GM19025 (cell line): ENCODE results near the gene TBCC.

ENCODE experiments used
- ATAC-seq: cut with Tn5 transposase; IDR thresholded peaks from one replicate; pipeline ENCODE4 v1.9.1; 2021; ENCODE audit warnings: mild to moderate bottlenecking, low read depth, moderate library complexity; ENCODE audit not compliant: unreplicated experiment

TBCC gene

DNA sequence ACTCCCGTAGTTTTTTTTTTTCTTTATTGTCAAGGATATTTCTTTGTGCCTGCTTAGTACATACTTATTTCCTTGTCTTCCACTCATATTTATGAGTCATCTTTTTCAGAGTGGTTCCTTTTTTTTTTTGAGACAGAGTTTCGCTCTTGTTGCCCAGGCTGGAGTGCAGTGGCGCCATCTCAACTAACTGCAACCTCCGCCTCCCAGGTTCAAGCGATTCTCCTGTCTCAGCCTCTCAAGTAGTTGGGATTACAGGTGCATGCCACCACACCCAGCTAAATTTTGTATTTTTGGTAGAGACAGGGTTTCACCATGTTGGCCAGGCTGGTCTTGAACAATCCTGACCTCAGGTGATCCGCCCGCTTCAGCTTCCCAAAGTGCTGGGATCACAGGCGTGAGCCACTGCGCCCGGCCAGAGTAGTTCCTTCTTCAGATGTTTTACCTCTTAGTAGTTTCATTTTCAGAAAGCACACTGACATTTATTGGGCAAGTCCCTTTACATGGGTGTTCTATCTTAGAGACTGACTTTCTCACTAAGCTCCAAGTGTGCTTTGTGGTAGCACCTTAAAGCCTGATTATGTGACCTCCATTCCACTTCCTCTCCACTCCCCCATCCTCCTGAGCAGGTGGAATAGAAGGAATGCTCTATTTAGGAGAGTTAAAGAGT lies 29.1 kb upstream of the TBCC start:
- peak; percentile 41 for ATAC-seq

- no peak for ATAC-seq
These were observed 28.3 kb upstream of the TBCC start for GRCh38 chr6:42774201-42774600.

- ATAC-seq = no peak
These were observed 25.8 kb upstream of the TBCC start for GRCh38 chr6:42771741-42772100.

GRCh38 chr6:42769836-42770235 lies 23.9 kb upstream of the TBCC start:
- ATAC-seq = no peak

GRCh38 chr6:42769051-42769450 lies 23.1 kb upstream of the TBCC start:
- ATAC-seq = no peak

- no peak for ATAC-seq
These were observed 20.3 kb upstream of the TBCC start for GRCh38 chr6:42766163-42766670.

GRCh38 chr6:42764911-42765648 lies 19.2 kb upstream of the TBCC start:
- ATAC-seq = no peak

DNA sequence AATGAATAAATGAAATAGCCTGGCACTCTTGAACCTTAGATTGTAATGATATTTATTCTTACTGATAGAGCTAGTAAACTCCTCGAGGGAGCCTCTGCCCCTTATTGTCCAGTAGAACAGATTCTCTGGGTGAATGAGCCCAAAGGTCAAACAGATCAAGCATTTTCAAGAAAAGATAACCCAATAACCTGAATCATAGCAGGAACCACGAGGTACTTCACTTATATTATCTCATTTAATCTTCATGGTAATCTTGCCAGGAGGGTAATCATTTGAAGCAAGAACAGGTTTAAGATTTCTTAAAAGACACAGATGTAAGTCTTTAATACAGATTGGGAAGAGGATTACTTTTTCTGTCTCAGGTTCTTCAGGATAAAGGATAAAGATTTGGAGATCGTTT lies 17.0 kb upstream of the TBCC start:
- no peak for ATAC-seq

DNA sequence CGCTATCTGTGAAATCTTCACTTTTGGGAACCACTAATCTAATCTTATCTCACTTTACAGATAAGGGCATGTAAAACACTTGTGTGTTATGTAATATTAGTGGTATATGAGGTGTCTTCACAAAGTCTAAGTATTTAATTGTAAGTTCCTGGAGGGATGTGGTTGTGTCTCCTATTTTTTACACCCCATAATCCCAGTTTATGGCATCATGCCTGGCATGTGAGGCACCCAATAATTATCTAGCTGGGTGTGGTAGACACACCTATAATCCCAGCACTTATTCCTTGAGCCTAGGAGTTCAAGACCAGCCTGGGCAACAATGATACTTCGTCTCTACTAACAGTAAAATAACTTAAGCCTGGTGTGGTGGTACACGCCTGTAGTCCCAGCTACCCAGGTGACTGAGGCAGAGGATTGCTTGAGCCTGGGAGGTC lies 16.5 kb upstream of the TBCC start:
- ATAC-seq = no peak

GRCh38 chr6:42761287-42762067 lies 15.6 kb upstream of the TBCC start:
- no peak for ATAC-seq

DNA sequence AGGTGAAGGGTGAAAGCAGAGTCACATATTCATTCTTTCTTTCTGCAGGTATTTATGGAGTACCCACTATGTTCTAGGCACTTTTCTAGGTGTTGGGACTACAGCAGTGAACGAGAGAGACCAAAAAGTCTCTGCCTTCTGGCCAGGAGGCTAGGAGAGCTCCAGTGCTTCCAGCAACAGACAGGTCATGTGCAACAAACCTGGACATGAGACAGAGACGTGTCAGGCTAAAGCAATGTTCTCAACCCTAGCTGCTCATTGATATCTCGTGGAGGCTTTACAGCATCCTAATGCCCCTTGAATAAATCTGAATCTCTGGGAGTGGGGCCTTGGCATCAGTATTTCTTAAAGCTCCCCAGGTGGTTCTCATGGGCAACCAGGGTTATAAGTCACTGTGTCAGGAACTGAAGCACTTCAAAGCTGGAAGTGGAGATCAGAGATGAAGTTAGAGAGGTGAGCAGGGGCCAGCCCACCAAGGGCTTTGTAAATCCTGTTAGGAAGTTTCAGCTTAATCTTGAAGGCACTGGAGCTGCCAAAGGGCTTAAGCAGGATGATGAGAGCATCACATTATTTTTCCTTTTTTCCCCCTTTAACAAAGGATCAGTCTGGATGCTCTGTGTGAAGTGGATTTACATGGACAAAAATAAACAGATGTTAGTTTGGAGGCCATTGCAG lies 13.0 kb upstream of the TBCC start:
- ATAC-seq = no peak

GRCh38 chr6:42756722-42757121 lies 10.8 kb upstream of the TBCC start:
- ATAC-seq = no peak

GRCh38 chr6:42754759-42755158 lies 8.9 kb upstream of the TBCC start:
- no peak for ATAC-seq

- no peak for ATAC-seq
These were observed 5.2 kb upstream of the TBCC start for GRCh38 chr6:42751055-42751454.

DNA sequence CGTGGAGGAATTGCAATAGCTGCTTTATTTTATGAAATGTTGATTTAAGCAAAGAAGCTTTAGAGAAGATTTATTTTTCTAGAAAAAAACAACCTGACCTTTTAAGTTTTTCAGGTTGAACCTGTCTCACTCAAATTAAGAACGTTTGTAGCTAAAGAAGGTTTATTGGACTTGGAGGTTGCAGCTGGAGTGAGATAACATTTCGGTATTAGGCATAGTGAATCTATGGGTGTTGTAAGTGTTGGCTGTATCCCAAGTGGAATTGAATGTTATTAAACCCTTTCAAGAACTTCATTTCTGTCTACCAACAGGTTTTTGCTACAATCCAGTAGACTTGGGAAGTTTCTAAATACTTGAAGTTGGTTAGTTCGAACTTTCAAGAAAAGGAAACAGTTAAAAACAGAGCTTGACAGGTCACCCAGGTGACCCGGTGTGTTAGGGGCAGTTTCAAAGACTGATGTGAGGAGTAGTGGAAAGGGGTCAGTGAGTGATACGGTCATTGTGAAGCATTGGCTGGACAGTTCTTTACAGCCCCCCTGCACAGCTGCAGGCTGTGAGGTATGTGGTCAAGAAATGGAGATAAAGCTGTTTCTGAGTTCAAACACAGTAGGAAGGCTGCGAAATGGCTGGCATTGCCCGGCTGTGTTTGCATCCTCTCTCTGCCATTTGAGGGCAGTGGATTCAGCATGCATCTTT lies 2.4 kb upstream of the TBCC start:
- ATAC-seq = no peak

GRCh38 chr6:42746463-42747391 lies 824 bp upstream of the TBCC start:
- peak; percentile 55 for ATAC-seq

DNA sequence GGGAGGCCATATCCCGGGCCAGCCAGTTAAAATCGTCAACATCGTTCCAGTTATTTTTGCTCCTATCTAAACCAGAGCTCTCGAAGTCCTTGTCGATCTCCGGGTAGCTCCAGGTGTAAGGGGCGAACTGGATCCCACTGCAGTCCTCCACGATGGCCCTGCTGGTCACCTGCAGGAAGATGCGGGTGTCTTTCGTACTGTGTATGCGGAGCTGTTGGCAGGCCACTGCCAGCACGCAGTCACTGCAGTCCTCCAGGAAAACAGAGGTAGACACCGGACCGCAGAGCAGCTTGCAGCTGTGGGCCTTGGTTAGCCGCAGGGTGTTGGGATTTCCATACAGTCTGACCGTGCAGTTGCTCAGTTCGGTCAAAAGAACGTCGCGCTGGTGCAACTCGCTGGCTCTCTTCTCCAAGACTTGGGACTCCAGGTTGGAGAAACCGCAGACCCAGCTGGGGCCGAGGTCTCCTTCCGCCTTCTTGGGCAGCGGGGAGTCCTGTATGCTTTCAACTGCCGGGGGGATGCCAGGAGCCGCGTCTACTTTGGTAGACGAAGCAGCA lies 742 bp downstream of the TBCC start:
- ATAC-seq = no peak

DNA sequence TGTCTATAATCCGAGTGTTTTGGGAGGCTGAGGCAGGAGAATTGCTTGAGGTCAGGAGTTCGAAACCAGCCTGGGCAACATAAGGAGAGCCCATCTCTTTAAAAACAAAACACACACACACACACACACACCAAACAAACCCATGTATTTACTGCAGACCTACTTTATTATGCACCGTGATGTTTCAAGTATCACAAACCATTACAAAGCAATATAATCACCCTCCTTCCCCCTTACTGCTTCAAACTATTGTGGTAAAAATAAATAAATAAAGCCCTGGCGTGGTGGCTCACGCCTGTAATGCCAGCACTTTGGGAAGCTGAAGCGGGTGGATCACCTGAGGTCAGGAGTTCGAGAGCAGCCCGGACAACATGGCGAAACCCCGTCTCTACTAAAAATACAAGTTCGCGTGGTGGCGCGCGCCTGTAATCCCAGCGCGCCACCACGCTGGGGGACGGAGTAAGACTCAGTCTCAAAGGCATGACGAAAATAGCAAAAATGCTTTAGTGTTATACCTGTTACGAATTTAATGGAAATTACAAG lies 1.5 kb downstream of the TBCC start:
- no peak for ATAC-seq
